ENCODE data around the gene METTL8.
"Not testable (repeated sequence)": the region's sequence is repeated elsewhere in the genome, so short reads cannot be mapped to it uniquely, and the experiment has no call there.

The METTL8 gene

GRCh38 chr2:171389325-171389724 is 44.5 kb downstream of the METTL8 start:
- no peak for FAIRE-seq
- DNase-seq (ENCODE audit: insufficient read length, low spot score) = no peak
- TF ChIP-seq, protein P1, sequence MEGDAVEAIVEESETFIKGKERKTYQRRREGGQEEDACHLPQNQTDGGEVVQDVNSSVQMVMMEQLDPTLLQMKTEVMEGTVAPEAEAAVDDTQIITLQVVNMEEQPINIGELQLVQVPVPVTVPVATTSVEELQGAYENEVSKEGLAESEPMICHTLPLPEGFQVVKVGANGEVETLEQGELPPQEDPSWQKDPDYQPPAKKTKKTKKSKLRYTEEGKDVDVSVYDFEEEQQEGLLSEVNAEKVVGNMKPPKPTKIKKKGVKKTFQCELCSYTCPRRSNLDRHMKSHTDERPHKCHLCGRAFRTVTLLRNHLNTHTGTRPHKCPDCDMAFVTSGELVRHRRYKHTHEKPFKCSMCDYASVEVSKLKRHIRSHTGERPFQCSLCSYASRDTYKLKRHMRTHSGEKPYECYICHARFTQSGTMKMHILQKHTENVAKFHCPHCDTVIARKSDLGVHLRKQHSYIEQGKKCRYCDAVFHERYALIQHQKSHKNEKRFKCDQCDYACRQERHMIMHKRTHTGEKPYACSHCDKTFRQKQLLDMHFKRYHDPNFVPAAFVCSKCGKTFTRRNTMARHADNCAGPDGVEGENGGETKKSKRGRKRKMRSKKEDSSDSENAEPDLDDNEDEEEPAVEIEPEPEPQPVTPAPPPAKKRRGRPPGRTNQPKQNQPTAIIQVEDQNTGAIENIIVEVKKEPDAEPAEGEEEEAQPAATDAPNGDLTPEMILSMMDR (IDR thresholded peaks at IDR 0.05; ENCODE audit: insufficient read depth, missing control alignments) = no peak

GRCh38 chr2:171387052-171387451 is 46.7 kb downstream of the METTL8 start:
- TF ChIP-seq, protein P1 (IDR thresholded peaks at IDR 0.05; ENCODE audit: insufficient read depth, missing control alignments) = no peak
- DNase-seq (ENCODE audit: insufficient read length, low spot score) (no peak), FAIRE-seq (no peak)

DNA sequence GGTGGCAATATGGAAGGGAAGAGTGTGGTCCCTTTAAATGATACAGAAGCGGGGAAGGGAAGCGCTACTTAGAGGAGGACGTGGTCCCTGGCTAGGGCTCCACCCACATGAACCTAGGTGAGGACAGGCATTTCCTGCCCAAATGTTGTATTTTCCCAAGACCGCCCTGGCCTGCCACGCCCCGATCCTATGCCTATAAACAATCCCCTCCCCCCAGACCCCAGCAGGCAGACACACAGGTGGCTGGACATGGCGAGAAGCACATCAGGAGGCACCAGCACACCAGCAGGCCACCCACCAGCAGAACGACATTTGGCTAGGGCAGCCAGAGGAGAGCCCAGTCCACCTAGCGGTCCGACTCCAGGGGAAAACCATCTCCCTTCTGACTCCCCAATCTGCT is 47.2 kb downstream of the METTL8 start:
- FAIRE-seq (no peak), DNase-seq (ENCODE audit: insufficient read length, low spot score) (no peak)
- TF ChIP-seq, protein P1 (IDR thresholded peaks at IDR 0.05; ENCODE audit: insufficient read depth, missing control alignments) = no peak

DNA sequence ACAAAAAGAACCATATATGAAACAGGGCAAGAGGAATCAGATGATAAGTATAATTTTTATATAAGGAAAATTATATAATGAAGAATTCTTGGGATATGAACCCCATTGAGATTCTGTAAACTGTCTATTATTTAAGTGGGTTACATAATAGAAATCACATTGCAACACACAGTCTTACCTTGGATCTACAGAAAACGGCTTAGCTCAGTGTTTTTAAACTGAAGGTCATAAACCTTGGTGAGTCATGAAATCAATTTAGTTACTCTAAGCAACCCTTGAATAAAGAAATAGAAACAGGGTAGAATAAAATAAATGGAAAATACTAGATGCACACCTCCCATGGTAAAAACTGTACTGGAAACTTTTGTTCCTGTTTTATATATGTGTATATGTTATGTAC is 50.7 kb downstream of the METTL8 start:
- DNase-seq (ENCODE audit: insufficient read length, low spot score) (no peak), FAIRE-seq (no peak)
- TF ChIP-seq, protein P1 (IDR thresholded peaks at IDR 0.05; ENCODE audit: insufficient read depth, missing control alignments) = no peak

DNA sequence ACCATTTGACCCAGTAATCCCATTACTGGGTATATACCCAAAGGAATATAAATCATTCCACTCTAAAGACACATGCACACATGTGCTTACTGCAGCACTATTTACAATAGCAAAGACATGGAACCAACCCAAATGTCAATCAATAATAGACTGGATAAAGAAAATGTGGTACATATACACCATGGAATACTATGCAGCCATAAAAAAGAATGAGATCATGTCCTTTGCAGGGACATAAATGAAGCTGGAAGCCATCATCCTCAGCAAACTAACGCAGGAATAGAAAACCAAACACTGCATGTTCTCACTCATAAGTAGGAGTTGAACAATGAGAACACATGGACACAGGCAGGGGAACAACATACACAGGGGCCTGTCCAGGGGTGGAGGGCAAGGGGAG is 51.6 kb downstream of the METTL8 start:
- DNase-seq (ENCODE audit: insufficient read length, low spot score); FAIRE-seq: not testable (repeated sequence)

DNA sequence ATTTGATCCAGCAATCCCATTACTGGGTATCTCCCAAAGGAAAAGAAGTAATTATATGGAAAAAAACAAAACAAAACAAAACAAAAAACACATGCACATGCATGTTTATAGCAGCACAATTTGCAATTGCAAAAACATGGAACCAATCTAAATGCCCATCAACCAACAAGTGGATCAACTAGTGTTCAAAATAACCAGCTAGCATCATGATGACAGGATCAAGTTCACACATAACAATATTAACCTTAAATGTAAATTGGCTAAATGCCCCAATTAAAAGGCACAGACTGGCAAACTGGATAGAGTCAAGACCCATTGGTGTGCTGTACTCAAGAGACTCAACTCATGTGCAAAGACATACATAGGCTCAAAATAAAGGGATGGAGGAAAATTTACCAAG is 55.9 kb downstream of the METTL8 start:
- FAIRE-seq; DNase-seq (ENCODE audit: insufficient read length, low spot score): not testable (repeated sequence)

- DNase-seq (ENCODE audit: insufficient read length, low spot score) (no peak), FAIRE-seq (no peak)
- TF ChIP-seq, protein P1 (IDR thresholded peaks at IDR 0.05; ENCODE audit: insufficient read depth, missing control alignments) = no peak
These were observed 66.1 kb downstream of the METTL8 start for GRCh38 chr2:171367692-171368091.

- FAIRE-seq = no peak
- no peak for DNase-seq (ENCODE audit: insufficient read length, low spot score)
- TF ChIP-seq, protein P1 (IDR thresholded peaks at IDR 0.05; ENCODE audit: insufficient read depth, missing control alignments) = no peak
These were observed 68.0 kb downstream of the METTL8 start for GRCh38 chr2:171365778-171366177.
